ENCODE data around the gene LRP1B. TPM values are rescaled to one million over a fixed set of nuclear protein-coding genes. Genes with fewer than 3 reads are reported as not detected.
"Not testable (repeated sequence)": the region's sequence is repeated elsewhere in the genome, so short reads cannot be mapped to it uniquely, and the experiment has no call there.

The LRP1B gene
- total RNA-seq, 2 experiments from 2014 or later: not detected

DNA sequence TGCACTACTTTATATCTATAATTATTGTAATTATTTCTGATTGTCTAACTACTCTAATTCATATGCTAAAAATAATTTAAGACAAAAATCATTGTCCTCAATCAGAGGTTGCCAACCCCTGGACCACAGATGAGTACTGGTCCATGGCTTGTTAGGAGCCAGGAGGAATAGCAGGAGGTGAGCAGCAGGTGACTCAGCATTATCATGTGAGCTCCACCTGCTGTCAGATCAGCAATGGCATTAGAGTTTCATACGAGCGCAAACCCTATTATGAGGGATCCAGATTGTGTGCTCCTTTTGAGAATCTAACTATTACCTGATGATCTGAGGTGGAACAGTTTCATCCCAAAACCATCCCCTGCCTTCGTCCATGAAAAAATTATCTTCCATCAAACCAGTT, 1434.4 kb downstream of the LRP1B start:
- ChIA-PET POLR2A (no interaction called here), CTCF (no interaction called here)

- POLR2A ChIA-PET: no interaction called here
- CTCF ChIA-PET: no interaction called here
These were observed 1435.7 kb downstream of the LRP1B start for GRCh38 chr2:140695155-140695554.

GRCh38 chr2:140687825-140688224, 1443.0 kb downstream of the LRP1B start:
- POLR2A ChIA-PET: no interaction called here
- CTCF ChIA-PET: no interaction called here

- POLR2A ChIA-PET: no interaction called here
- CTCF ChIA-PET: no interaction called here
These were observed 1447.2 kb downstream of the LRP1B start for GRCh38 chr2:140683658-140684057.

DNA sequence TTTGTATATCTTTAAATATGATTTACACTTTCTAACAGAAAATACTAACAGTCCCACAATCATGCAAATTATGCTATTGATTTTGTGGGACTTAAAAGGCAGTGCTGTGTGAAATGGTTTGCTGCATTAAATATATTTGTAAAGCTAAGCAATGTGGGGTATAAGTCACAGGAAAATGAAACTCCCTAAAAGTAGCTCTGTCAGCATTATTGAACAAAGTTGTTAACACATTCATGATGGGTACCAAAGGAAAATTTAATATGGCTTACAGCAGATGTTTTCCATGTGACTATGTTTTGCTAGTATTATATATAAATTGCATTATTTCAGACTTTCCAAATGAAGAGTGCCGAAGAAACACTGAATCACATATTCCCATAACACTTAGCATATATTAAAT, 1450.0 kb downstream of the LRP1B start:
- ChIA-PET POLR2A (no interaction called here), CTCF (no interaction called here)

- CTCF ChIA-PET: no interaction called here
These were observed 1451.1 kb downstream of the LRP1B start for GRCh38 chr2:140679752-140680151.

GRCh38 chr2:140669911-140670310, 1460.9 kb downstream of the LRP1B start:
- ChIA-PET CTCF (no interaction called here), POLR2A (no interaction called here)

More at GRCh38 chr2:140679752-140680151, 1451.1 kb downstream of the LRP1B start:
- POLR2A ChIA-PET: no interaction called here

DNA sequence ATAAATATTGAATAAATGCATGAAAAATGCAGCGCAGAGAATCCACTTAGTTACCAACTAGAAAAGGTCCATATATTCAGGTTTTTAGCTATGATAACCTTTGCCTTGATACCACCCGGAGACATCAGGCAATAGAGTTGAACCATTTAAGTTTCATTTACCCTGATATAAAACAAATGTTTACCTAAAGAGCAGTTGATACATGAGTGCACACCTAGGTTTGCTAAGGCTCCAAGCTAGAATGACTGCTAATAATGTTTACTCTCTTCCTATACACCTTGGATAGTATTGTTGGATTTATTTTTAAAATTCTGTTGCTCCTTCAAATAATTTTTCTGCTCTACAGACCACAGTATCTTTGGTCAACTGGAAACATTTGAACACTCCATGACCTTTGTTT, 1463.6 kb downstream of the LRP1B start:
- ChIA-PET POLR2A (no interaction called here), CTCF (no interaction called here)

DNA sequence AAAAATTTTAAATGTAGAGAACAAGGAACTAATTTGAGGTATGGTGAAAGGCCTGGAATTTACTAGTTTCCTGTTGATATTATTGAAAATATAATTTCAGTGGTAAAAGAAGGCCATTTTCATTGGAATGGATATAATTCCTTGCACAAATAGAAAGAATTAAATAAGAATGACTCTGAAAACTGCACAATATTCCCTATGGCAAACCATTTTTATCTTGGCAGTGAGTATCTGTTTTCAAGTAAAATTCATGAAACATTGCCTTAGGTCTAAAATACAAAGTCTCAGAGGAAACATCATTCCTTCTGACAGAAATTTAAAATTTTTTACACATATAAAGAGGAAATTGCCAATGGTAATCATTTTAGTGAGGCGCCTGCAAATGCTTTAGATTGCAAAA, 1468.3 kb downstream of the LRP1B start:
- ChIA-PET POLR2A (no interaction called here), CTCF (no interaction called here)

GRCh38 chr2:140658760-140659692, 1471.8 kb downstream of the LRP1B start:
- POLR2A ChIA-PET: no interaction called here
- CTCF ChIA-PET: no interaction called here

DNA sequence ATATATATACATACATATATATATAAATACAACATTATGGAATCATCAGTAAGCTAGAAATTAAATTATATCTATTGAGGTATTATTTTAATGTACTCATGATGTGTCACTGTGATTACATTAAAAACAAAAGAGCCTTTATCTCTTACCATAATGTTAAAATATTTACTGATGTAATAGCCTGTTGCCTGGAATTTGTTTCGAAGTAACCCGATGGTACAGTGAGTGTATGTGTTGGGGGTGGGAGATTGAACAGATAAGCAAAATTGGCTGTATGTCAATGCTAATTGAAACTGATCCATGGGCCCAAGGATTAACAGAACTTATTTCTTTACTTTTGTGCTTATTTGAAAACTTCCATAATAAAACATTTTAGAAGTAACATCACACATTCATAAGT, 1473.2 kb downstream of the LRP1B start:
- ChIA-PET POLR2A (no interaction called here), CTCF (no interaction called here)

- ChIA-PET CTCF (no interaction called here), POLR2A (no interaction called here)
These were observed 1476.3 kb downstream of the LRP1B start for GRCh38 chr2:140654565-140654964.

DNA sequence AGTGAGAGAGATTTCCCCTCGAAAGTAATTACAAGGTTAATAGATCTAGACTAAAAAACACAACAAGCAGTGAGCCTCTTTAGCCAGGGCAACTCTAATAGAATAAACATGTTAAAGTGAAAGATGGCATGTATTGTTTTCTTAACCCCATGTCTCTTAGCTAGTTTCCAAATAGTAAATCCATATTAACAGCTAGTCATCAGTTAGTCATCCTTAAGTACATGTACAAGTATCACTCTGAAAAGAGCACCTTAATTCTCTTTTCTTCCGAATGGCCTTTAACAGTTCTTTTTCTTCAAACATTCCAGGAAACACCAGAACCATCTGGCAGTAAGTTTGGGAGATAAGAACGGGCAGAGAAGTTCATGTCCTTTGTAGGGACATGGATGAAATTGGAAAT, 1480.0 kb downstream of the LRP1B start:
- POLR2A ChIA-PET: no interaction called here
- CTCF ChIA-PET: no interaction called here

DNA sequence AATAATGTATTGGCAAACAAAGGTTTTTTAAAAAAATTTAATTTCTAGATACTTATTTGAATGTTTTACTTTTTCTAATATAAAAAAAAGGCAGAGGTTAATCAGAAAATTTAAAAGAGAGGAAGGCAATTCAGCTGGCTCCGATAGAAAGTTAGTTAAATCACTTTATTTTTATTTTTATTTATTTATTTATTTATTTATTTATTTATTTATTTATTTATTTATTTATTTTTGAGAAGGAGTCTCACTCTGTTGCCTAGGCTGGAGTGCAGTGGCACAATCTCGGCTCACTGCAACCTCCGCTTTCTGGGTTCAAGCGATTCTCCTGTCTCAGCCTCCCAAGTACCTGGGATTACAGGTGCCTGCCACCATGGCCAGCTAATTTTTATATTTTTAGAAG, 1480.7 kb downstream of the LRP1B start:
- CTCF ChIA-PET, POLR2A ChIA-PET: not testable (repeated sequence)

- ChIA-PET CTCF (no interaction called here), POLR2A (no interaction called here)
These were observed 1482.4 kb downstream of the LRP1B start for GRCh38 chr2:140648393-140648792.

DNA sequence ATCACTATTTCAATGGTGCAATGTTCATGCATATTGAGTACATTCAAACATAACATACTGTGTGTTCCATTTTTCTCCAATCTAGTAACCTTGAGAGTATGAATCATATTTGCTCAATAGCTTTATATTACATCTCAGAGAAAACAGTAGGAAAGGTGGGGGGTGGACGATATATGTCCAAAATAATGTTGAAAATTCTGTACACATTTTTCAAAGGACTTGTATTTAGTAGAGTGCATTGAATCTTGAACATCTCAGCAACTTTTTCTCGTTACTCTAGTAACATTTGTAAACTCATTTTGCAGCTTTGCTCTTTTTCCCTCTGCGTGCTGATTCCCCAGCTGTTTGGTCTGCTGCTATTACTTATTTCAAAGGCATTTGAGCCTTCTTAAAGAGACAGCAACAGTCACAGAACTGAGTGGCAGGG, 1487.0 kb downstream of the LRP1B start:
- ChIA-PET POLR2A (no interaction called here), CTCF (no interaction called here)

GRCh38 chr2:140641163-140641562, 1489.7 kb downstream of the LRP1B start:
- ChIA-PET CTCF (no interaction called here), POLR2A (no interaction called here)

- ChIA-PET POLR2A (no interaction called here), CTCF (no interaction called here)
These were observed 1491.2 kb downstream of the LRP1B start for GRCh38 chr2:140639628-140640027.

DNA sequence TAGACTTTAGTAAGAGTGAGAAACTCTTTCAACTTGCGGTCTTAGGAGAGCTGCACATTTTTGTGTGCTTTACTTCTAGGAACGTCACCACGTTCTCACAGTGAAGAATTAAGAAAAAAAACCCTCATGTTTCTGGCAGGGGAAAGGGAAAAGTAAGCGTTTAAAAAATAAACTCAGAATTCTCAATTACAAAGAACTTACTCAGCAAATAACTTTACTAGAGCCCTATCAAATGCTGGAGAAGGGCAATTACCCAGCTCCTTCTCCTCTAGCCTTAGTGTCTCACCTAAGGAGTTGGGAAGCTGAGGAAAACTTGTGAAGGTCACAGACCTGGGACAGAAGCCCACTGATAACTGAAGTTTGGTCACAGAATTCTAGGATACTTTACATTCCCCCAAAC, 1500.3 kb downstream of the LRP1B start:
- POLR2A ChIA-PET: no interaction called here
- CTCF ChIA-PET: no interaction called here

GRCh38 chr2:140627885-140628284, 1502.9 kb downstream of the LRP1B start:
- ChIA-PET CTCF (no interaction called here), POLR2A (no interaction called here)

GRCh38 chr2:140627136-140627535, 1503.7 kb downstream of the LRP1B start:
- ChIA-PET POLR2A (no interaction called here), CTCF (interaction anchor here (0.6 kb wide), 1 partner anchor 44 kb away, joined by 3 read pairs; no protein-coding TSS in a partner anchor)

- CTCF ChIA-PET: no interaction called here
- POLR2A ChIA-PET: no interaction called here
These were observed 1506.6 kb downstream of the LRP1B start for GRCh38 chr2:140624200-140624599.
